NCI-H1105 treated with DMSO at 0.1 percent for 48 hours (cell line): ENCODE data around the gene KIF26A.

Experiments used
- DNase-seq: peaks from one replicate; lab custom pipeline; 2025; lab: John Stamatoyannopoulos, UW

Gene KIF26A

GRCh38 chr14:104177411-104177810 is 39.0 kb downstream of the KIF26A start:
- DNase-seq: no peak

- no peak for DNase-seq
These were observed 39.9 kb downstream of the KIF26A start for GRCh38 chr14:104178279-104178678.

GRCh38 chr14:104179126-104179525 is 40.7 kb downstream of the KIF26A start:
- DNase-seq: no peak

DNA sequence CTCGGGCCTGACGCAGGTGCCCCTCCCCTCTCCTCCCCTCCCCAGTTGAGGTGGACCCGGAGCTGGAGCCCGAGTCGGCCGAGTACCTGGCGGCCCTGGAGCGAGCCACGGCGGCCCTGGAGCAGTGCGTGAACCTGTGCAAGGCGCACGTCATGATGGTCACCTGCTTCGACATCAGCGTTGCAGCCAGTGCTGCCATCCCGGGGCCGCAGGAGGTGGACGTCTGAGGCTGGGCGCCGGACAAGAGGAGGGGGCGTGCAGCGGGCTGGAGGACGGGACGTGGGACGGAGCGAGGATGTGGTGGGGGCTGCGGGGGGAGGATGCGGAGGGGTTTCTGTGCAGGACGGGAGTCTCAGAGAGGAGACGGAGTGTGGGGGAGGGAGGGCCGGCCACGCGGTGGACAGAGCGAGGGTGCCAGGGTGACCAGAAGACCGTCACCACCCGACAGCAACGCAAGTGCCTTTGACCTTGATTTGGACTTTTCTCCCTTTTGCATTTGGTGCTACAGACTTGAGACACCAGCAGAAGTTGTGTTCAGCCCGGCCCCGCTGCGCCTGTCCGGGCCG is 41.3 kb downstream of the KIF26A start:
- no peak for DNase-seq

GRCh38 chr14:104180561-104181165 is 42.3 kb downstream of the KIF26A start:
- no peak for DNase-seq

GRCh38 chr14:104181761-104182530 is 43.6 kb downstream of the KIF26A start:
- DNase-seq: no peak

DNA sequence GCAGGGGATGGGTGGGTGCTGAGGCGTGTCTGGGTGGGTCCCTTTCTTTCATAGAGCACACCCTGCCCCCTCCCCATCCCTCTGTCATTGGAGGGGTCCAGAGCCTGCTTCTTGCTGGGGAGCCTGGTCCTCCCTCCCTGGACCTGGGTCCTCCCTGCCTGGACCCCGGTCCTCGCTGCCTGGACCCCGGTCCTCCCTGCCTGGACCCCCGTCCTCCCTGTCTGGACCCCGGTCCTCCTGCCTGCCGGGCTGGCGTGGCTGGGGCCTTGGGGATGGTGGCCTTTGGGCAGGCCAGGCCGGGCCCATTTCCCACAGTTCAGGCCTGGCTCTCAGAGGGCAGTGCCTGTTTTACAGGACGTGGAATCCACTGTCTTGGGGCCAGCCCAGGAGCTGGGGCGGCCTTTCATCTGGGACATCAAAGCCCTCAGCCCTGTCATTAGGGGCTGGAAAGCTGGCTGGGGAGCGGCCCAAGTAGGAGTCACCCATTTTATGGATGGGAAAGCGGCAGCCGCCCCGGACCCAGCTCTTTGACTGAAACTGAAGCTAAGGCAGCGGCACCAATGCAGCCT is 44.6 kb downstream of the KIF26A start:
- DNase-seq: no peak

- no peak for DNase-seq
These were observed 45.4 kb downstream of the KIF26A start for GRCh38 chr14:104183796-104184195.

GRCh38 chr14:104184506-104184905 is 46.1 kb downstream of the KIF26A start:
- no peak for DNase-seq

DNA sequence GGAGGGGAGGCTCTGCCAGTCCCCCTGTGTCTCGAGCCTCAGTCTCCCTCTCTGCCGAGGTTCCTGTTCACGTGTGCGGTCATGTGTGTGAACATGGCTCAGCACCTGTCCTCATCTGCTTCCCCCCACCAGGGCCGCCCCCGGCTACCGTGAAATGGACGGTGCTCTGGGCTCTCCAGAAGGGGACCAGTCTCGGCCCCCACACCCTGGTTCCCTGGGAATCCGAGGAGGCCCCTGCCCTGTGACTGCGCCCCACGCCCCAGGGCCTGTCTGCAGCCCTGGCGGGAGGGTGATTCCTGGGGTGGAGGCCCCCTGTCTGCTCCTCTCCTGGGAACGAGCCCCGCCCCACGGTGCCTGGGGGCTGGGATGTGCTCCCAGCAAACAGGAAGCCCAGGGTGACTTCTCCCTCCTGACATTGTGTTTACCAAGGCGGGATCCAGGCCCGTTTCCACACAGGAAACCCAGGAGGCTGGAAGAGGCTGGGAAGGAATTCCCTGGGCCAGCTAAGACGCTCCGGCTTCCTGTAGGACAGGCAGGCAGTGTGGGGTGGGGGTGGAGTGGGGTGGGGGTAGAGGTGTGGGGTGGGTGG is 46.6 kb downstream of the KIF26A start:
- no peak for DNase-seq

GRCh38 chr14:104185916-104186495 is 47.6 kb downstream of the KIF26A start:
- DNase-seq: no peak

DNA sequence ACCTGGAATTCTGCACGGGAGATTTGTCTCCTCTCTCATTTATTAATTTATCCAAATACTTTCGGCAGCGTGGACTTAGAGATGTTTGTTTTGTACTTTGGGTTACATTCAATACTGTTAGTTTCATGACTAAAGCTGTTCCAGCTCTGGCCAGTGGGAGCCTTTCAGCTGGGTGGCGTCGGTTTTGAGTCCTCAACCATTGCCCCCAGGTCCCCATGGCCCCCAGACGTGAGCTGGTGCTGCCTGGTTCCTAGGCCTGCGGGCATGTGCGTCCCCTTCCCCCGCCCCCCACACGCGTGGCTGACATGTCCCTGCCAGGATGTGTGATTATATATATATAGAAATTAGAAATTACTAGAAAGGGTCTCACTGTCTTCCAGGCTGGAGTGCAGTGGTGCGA is 48.2 kb downstream of the KIF26A start:
- no peak for DNase-seq

GRCh38 chr14:104187121-104187889 is 48.9 kb downstream of the KIF26A start:
- DNase-seq: no peak

DNA sequence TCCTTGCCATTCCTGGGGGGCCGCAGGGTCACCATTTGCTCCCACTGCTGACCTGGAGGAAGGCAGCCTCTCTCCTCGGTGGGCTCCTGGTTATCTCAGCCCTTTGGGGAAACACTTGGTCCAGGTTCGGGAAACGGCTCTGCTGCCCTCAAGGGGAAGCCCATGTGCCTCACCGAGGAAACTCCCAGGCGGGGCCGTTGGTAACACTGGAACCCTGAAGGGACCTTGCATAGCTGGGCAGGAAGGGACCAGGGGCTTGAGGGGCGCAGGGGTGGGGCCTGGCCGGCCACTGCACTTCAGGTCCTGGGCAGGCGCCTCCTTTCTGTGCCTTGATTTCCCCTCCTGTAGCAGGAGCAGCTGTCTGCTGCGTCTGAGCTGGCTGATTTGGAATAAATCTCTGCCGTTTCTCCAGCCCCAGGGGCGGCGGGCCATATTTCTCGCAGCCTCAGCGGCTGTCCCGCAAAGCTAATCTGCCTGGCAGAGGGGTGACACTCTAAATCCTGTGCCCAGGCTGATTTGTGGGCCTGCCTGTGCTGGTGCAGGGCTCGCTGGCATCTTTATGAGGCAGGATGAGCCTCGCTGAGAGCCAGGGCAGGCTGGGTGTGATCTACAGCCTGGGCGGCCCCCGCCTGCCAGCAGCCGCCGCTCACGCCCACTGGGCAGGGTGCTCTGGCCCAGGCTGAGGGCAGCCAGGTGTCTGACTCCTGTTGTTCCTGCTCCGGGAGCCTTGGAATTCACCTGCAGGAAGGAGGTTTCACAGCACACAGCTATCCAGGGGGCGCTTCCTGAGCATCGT is 49.7 kb downstream of the KIF26A start:
- DNase-seq: no peak

DNA sequence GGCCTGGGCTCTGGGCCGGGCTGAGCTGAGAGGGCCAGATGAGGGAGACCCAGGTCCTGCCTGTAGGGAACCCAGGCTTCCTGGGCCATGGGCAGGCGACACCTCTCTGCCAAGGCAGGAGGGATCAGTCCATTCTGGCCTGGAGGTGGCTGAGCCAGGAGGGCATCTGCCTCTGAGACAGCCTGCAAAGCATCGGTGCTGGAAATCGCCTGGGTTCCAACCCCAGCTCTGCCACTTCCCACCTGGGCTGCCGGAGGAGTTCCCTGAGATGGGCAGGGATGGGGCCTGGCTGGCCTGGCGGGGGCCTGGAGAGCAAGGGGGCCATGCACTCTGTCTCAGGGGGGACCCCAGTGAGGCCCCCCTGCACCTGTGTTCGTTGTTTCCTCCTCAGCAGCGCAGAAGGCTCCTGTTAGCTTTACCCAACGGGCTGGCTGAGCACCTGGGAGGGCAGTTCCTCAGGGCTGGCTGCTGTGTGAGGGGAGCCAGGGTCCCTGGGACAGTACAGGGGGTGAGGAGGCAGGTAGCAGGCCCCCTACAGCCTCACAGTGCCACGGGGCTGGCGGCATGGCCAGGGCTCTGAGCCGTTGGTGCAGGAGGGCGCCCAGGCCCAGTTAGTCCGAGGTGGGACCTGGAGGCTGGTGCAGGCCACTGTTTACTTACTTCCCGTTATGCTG is 50.5 kb downstream of the KIF26A start:
- DNase-seq: no peak

GRCh38 chr14:104189629-104190335 is 51.4 kb downstream of the KIF26A start:
- DNase-seq: no peak

DNA sequence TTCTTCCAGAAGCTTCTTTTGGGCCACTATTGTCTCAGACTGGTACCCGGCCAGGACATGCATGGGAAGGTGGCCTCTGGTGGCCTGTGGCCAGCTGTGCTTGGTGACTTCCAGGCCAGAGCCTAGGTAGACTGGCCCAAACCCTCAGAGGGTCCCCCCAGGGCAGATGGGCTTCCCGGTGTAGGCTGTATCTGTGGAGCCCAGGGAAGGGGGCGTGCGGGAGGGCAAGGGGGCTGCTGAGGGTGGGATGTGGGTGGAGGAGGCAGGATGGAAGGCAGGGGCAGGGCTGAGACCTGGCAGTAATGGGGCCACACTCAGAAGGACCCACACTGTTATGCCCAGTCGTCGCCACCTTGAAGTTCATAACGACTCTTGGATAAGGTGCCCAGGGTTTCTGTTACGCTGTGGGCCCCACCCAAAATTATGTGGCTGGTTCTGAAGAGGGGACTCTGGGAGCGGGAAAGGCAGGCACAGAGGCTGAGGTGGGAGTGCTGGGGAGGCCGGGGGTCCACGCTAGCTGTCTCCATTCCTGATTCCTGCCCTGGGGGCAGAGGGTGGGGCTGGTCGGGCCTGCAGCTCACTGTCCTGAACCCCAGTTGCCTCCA is 52.1 kb downstream of the KIF26A start:
- DNase-seq: no peak

- DNase-seq: no peak
These were observed 53.1 kb downstream of the KIF26A start for GRCh38 chr14:104191409-104191997.
